ENCODE data around the gene SECISBP2L.

DNA sequence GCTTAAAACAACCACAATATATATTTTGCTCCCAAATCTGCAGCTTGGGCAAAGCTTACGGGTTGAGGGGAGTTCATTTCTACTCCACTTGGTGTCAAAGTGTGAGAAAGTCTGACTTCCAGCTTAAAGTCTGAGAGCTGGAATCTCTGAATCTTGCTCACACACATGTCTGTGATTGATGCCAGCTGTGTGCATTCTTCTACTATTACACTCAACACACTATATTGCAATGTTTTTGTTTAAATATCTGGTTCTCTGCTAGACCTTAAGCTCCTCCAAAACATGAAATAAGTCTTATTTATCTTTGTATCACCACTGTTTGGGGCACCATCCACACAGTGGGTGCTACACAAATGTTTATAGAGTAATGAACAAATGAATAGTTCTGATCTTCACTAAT lies 36.7 kb upstream of the SECISBP2L start:
- TF ChIP-seq, protein P1, sequence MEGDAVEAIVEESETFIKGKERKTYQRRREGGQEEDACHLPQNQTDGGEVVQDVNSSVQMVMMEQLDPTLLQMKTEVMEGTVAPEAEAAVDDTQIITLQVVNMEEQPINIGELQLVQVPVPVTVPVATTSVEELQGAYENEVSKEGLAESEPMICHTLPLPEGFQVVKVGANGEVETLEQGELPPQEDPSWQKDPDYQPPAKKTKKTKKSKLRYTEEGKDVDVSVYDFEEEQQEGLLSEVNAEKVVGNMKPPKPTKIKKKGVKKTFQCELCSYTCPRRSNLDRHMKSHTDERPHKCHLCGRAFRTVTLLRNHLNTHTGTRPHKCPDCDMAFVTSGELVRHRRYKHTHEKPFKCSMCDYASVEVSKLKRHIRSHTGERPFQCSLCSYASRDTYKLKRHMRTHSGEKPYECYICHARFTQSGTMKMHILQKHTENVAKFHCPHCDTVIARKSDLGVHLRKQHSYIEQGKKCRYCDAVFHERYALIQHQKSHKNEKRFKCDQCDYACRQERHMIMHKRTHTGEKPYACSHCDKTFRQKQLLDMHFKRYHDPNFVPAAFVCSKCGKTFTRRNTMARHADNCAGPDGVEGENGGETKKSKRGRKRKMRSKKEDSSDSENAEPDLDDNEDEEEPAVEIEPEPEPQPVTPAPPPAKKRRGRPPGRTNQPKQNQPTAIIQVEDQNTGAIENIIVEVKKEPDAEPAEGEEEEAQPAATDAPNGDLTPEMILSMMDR (IDR thresholded peaks at IDR 0.05 in 4 of 5, conservative IDR thresholded peaks at IDR 0.05 in 1 of 5) = no peak
- no peak for TF ChIP-seq POLR2A (IDR thresholded peaks at IDR 0.05)

Data from gastrocnemius medialis (tissue), 4 donors.